ENCODE results near the gene LUZP1.

GRCh38 chr1:23178414-23178813 lies 9.8 kb upstream of the LUZP1 start:
- no peak for TF ChIP-seq POLR2A (IDR thresholded peaks at IDR 0.05; ENCODE audit: low read depth, low read length)
- no peak for TF ChIP-seq POLR2AphosphoS5 (IDR thresholded peaks at IDR 0.05; ENCODE audit: low read depth, low read length)
- TF ChIP-seq TAF1 (IDR thresholded peaks at IDR 0.05; ENCODE audit: borderline replicate concordance, low read depth, low read length), result no peak

Measured in GM12892 (cell line).